ENCODE data around the gene EYS.

The EYS gene

GRCh38 chr6:64664480-64664879 lies 1042.5 kb downstream of the EYS start:
- no peaks in the 10 kb centered on the region for H3K9me3 ChIP-seq (ENCODE audit: control insufficient read depth, low read length)
- no peak for TF ChIP-seq CTCF (IDR thresholded peaks at IDR 0.05)
- no peak overlapping the region for H2AFZ ChIP-seq
- no peaks in the 10 kb centered on the region for H3K4me1 ChIP-seq
- H3K9ac ChIP-seq = no peak overlapping the region
- H3K79me2 ChIP-seq = no peaks in the 10 kb centered on the region
- H3K4me2 ChIP-seq (ENCODE audit: low read length) = no peak overlapping the region
- H3K27ac ChIP-seq = no peak overlapping the region
- H3K27me3 ChIP-seq (ENCODE audit: control insufficient read depth, insufficient read depth, low read length) = no peaks in the 10 kb centered on the region
- no peaks in the 10 kb centered on the region for H3K36me3 ChIP-seq (ENCODE audit: control insufficient read depth, insufficient read depth, low read length)
- no peak overlapping the region for H3K4me3 ChIP-seq (ENCODE audit: low read depth, low read length)

GRCh38 chr6:64644024-64644423 lies 1063.0 kb downstream of the EYS start:
- Histone ChIP-seq H3K36me3 (ENCODE audit: control insufficient read depth, insufficient read depth, low read length) (no peaks in the 10 kb centered on the region), H3K27me3 (ENCODE audit: control insufficient read depth, insufficient read depth, low read length) (no peaks in the 10 kb centered on the region), H3K4me1 (no peaks in the 10 kb centered on the region), H3K9me3 (ENCODE audit: control insufficient read depth, low read length) (no peaks in the 10 kb centered on the region), H3K4me2 (ENCODE audit: low read length) (no peak overlapping the region), H3K79me2 (no peaks in the 10 kb centered on the region), H3K9ac (no peak overlapping the region), H2AFZ (no peak overlapping the region), H3K4me3 (ENCODE audit: low read depth, low read length) (no peak overlapping the region), H3K27ac (no peak overlapping the region)
- TF ChIP-seq CTCF (IDR thresholded peaks at IDR 0.05) = no peak

DNA sequence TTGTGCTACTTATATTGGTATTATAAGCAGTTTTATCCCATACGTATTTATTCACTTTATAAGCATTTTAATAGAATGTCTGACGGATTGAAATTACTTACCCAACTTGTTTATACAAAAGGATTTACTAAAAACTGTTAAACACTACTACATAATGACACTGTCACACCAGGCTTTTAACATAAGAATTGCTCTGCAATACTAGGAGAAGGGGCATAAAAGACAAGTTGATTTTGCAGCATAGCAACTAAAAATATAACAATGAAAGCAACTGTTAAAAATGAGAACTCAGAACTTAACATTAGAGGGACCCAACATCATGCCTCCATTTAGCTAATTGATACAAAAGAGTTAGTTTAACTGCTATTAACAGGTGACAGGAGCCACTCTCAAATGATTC lies 1076.1 kb downstream of the EYS start:
- H2AFZ ChIP-seq = no peak overlapping the region
- H3K4me2 ChIP-seq (ENCODE audit: low read length) = no peak overlapping the region
- no peak overlapping the region for H3K27ac ChIP-seq
- no peak overlapping the region for H3K9ac ChIP-seq
- H3K27me3 ChIP-seq (ENCODE audit: control insufficient read depth, insufficient read depth, low read length) = no peaks in the 10 kb centered on the region
- no peak for TF ChIP-seq CTCF (IDR thresholded peaks at IDR 0.05)
- H3K36me3 ChIP-seq (ENCODE audit: control insufficient read depth, insufficient read depth, low read length) = no peaks in the 10 kb centered on the region
- H3K4me3 ChIP-seq (ENCODE audit: low read depth, low read length) = no peak overlapping the region
- H3K4me1 ChIP-seq = no peaks in the 10 kb centered on the region
- no peaks in the 10 kb centered on the region for H3K79me2 ChIP-seq
- H3K9me3 ChIP-seq (ENCODE audit: control insufficient read depth, low read length) = no peaks in the 10 kb centered on the region

- Histone ChIP-seq H3K4me1 (no peaks in the 10 kb centered on the region), H3K9me3 (ENCODE audit: control insufficient read depth, low read length) (no peaks in the 10 kb centered on the region), H3K4me2 (ENCODE audit: low read length) (no peak overlapping the region), H3K79me2 (no peaks in the 10 kb centered on the region), H2AFZ (no peak overlapping the region), H3K27me3 (ENCODE audit: control insufficient read depth, insufficient read depth, low read length) (no peaks in the 10 kb centered on the region), H3K4me3 (ENCODE audit: low read depth, low read length) (no peak overlapping the region), H3K36me3 (ENCODE audit: control insufficient read depth, insufficient read depth, low read length) (no peaks in the 10 kb centered on the region), H3K9ac (no peak overlapping the region), H3K27ac (no peak overlapping the region)
- no peak for TF ChIP-seq CTCF (IDR thresholded peaks at IDR 0.05)
These were observed 1084.1 kb downstream of the EYS start for GRCh38 chr6:64622944-64623343.

GRCh38 chr6:64602993-64603392 lies 1104.0 kb downstream of the EYS start:
- Histone ChIP-seq H3K9me3 (ENCODE audit: control insufficient read depth, low read length) (no peaks in the 10 kb centered on the region), H2AFZ (no peak overlapping the region), H3K27ac (no peak overlapping the region), H3K36me3 (ENCODE audit: control insufficient read depth, insufficient read depth, low read length) (no peaks in the 10 kb centered on the region), H3K4me2 (ENCODE audit: low read length) (no peak overlapping the region), H3K4me1 (no peaks in the 10 kb centered on the region), H3K79me2 (no peaks in the 10 kb centered on the region), H3K27me3 (ENCODE audit: control insufficient read depth, insufficient read depth, low read length) (no peaks in the 10 kb centered on the region), H3K9ac (no peak overlapping the region), H3K4me3 (ENCODE audit: low read depth, low read length) (no peak overlapping the region)
- no peak for TF ChIP-seq CTCF (IDR thresholded peaks at IDR 0.05)

All from parathyroid adenoma (tissue), 2 donors.